Ramos (cell line): ENCODE measurements around the gene TUBG1.

Experiments used
- in situ Hi-C: fragments of 300-500 bp; cut with MboI; formaldehyde crosslinking; loops from one replicate; pipeline ENCODE4 v1.14.3; 2022; ENCODE audit warnings: low sequenced_read_pairs; ENCODE audit not compliant: unreplicated experiment

The TUBG1 gene

GRCh38 chr17:42609182-42609813 is at the start of gene TUBG1, which contains the start of gene RETREG3:
TUBG1 (plus strand) TSS chr17:42609683; CDS start chr17:42609738, 55 bp downstream.
RETREG3 (minus strand) TSS chr17:42609374; CDS start chr17:42609324, 50 bp downstream.
- in situ Hi-C loops: no loop called here

GRCh38 chr17:42560246-42560645 is 49.2 kb upstream of the TUBG1 start:
- in situ Hi-C loops: no loop called here

GRCh38 chr17:42561897-42562387 is 47.5 kb upstream of the TUBG1 start, which contains the start of gene COASY:
COASY (plus strand) TSS chr17:42562148; CDS start chr17:42562623, 475 bp downstream.
- in situ Hi-C loops: no loop called here

GRCh38 chr17:42562388-42563142 is 46.9 kb upstream of the TUBG1 start:
- in situ Hi-C loops: no loop called here

- in situ Hi-C loops: no loop called here
Observed at GRCh38 chr17:42563143-42563509, 46.4 kb upstream of the TUBG1 start.

- in situ Hi-C loops: no loop called here
Observed at GRCh38 chr17:42563543-42563942, 45.9 kb upstream of the TUBG1 start.

GRCh38 chr17:42563950-42564349 is 45.5 kb upstream of the TUBG1 start:
- in situ Hi-C loops: no loop called here

- in situ Hi-C loops: no loop called here
Observed at GRCh38 chr17:42564815-42565522, 44.5 kb upstream of the TUBG1 start.

GRCh38 chr17:42565523-42566214 is 43.8 kb upstream of the TUBG1 start:
- in situ Hi-C loops: no loop called here

- in situ Hi-C loops: no loop called here
Observed at GRCh38 chr17:42566215-42566882, 43.1 kb upstream of the TUBG1 start.

GRCh38 chr17:42566883-42567573 is 42.5 kb upstream of the TUBG1 start, which contains the start of gene MLX:
MLX (plus strand) TSS chr17:42567100; CDS start chr17:42567125, 25 bp downstream.
- in situ Hi-C loops: no loop called here

- in situ Hi-C loops: no loop called here
Observed at GRCh38 chr17:42568341-42569111, 41.0 kb upstream of the TUBG1 start.

GRCh38 chr17:42571435-42572225 is 37.9 kb upstream of the TUBG1 start:
- in situ Hi-C loops: loop anchor here (10.0 kb wide), 2 partner anchors 193 to 413 kb away; partner anchors contain the start of genes PTGES3L, RAMP2 and RUNDC1

GRCh38 chr17:42573095-42573494 is 36.4 kb upstream of the TUBG1 start:
- in situ Hi-C loops: loop anchor here (10.0 kb wide), 2 partner anchors 192 to 412 kb away; partner anchors contain the start of genes PTGES3L, RAMP2 and RUNDC1

- in situ Hi-C loops: loop anchor here (10.0 kb wide), 2 partner anchors 190 to 410 kb away; partner anchors contain the start of genes PTGES3L, RAMP2 and RUNDC1
Observed at GRCh38 chr17:42574463-42574862, 35.0 kb upstream of the TUBG1 start.

- in situ Hi-C loops: loop anchor here (5.0 to 25.0 kb wide), 4 partner anchors 105 to 785 kb away; partner anchors contain the start of genes CCR10, CNTNAP1, PTGES3L and RAMP2
Observed at GRCh38 chr17:42577140-42577531, 32.3 kb upstream of the TUBG1 start.
